Keratinocyte (primary cell): ENCODE measurements around the gene BAIAP3.

Experiments
- EZH2 ChIP-seq: IDR thresholded peaks from one replicate; pipeline ENCODE4 v1.6.1; 2012; ENCODE audit warnings: inconsistent platforms, mild to moderate bottlenecking, low read length, moderate library complexity
- TF ChIP-seq, protein P1 (sequence below), 3 experiments: IDR thresholded peaks in 1 of 3; conservative IDR thresholded peaks in 1 of 3; optimal IDR thresholded peaks in 1 of 3; 2 replicates in 2 of 3; 3 replicates in 1 of 3; pipeline versions ENCODE3 to v1.5.1; 2011; ENCODE audit warnings: low read length in 3 of 3, mild to moderate bottlenecking in 3 of 3, moderate library complexity in 2 of 3, control low read depth in 1 of 3, inconsistent platforms in 1 of 3; ENCODE audit not compliant: insufficient read depth in 2 of 3; ENCODE audit errors: extremely low read depth in 1 of 3

- TF ChIP-seq, protein P1, sequence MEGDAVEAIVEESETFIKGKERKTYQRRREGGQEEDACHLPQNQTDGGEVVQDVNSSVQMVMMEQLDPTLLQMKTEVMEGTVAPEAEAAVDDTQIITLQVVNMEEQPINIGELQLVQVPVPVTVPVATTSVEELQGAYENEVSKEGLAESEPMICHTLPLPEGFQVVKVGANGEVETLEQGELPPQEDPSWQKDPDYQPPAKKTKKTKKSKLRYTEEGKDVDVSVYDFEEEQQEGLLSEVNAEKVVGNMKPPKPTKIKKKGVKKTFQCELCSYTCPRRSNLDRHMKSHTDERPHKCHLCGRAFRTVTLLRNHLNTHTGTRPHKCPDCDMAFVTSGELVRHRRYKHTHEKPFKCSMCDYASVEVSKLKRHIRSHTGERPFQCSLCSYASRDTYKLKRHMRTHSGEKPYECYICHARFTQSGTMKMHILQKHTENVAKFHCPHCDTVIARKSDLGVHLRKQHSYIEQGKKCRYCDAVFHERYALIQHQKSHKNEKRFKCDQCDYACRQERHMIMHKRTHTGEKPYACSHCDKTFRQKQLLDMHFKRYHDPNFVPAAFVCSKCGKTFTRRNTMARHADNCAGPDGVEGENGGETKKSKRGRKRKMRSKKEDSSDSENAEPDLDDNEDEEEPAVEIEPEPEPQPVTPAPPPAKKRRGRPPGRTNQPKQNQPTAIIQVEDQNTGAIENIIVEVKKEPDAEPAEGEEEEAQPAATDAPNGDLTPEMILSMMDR (optimal IDR thresholded peaks at IDR 0.05 in 1 of 3, IDR thresholded peaks at IDR 0.05 in 1 of 3, conservative IDR thresholded peaks at IDR 0.05 in 1 of 3; ENCODE audit: extremely low read depth in 1 of 3, insufficient read depth in 2 of 3, low read length in 3 of 3), result no peak
- no peak for TF ChIP-seq EZH2
Measured at GRCh38 chr16:1310832-1311200, 22.6 kb upstream of the BAIAP3 start.
